HepG2 (cell line): ENCODE measurements around the gene LRP5. TPM values are rescaled to one million over a fixed set of nuclear protein-coding genes. Genes with fewer than 3 reads are reported as not detected.
A peak's percentile ranks its signal among the peaks of the same experiment; 100 is the strongest.

ENCODE experiments used
- AGO2 ChIP-seq: fragments of 200-400 bp; formaldehyde crosslinking; optimal IDR thresholded peaks from 2 replicates; pipeline ENCODE3; 2017; ENCODE audit warnings: mild to moderate bottlenecking, low read depth, low read length, moderate library complexity
- EED ChIP-seq: sonication (generic); formaldehyde crosslinking; IDR thresholded peaks from 2 replicates; pipeline ENCODE4 v1.5.0; 2020; ENCODE audit warnings: mild to moderate bottlenecking, missing genetic modification reagents
- ELF3 ChIP-seq: IDR thresholded peaks from 2 replicates; pipeline ENCODE4 v1.6.1; 2016; ENCODE audit warnings: missing genetic modification reagents, missing compliant biosample characterization
- GMEB1 ChIP-seq: sonication (generic); formaldehyde crosslinking; IDR thresholded peaks from 2 replicates; pipeline ENCODE4 v1.5.1; 2020; ENCODE audit warnings: missing genetic modification reagents, mild to moderate bottlenecking, borderline replicate concordance
- PAXIP1 ChIP-seq: sonication (generic); formaldehyde crosslinking; conservative IDR thresholded peaks from 2 replicates; pipeline ENCODE4 v1.4.0; 2020; ENCODE audit warnings: mild to moderate bottlenecking, missing genetic modification reagents, moderate library complexity
- PHF8 ChIP-seq: sonication (generic); formaldehyde crosslinking; IDR thresholded peaks from 2 replicates; pipeline ENCODE4 v1.5.0; 2020; ENCODE audit warnings: missing genetic modification reagents
- PLRG1 ChIP-seq: fragments of 450-650 bp; conservative IDR thresholded peaks from 2 replicates; pipeline ENCODE4 v1.6.1; 2016
- SCMH1 ChIP-seq: sonication (generic); formaldehyde crosslinking; IDR thresholded peaks from 2 replicates; pipeline ENCODE4 v1.9.0; 2021; ENCODE audit warnings: missing genetic modification reagents, mild to moderate bottlenecking, borderline replicate concordance
- TBL1XR1 ChIP-seq: fragments of 150-350 bp; IDR thresholded peaks from 2 replicates; pipeline ENCODE4 v1.6.1; 2014; ENCODE audit warnings: borderline replicate concordance, low read length; ENCODE audit not compliant: partially characterized antibody
- TCF12 ChIP-seq, 2 experiments: fragments of 450-650 bp in 1 of 2; sonication (generic) in 1 of 2; formaldehyde crosslinking in 1 of 2; IDR thresholded peaks; 2 replicates each; pipeline versions ENCODE4 v1.6.1 to v1.8.0; 2017 to 2022; ENCODE audit warnings: antibody characterized with exemption in 1 of 2, mild to moderate bottlenecking in 1 of 2, missing genetic modification reagents in 1 of 2, moderate library complexity in 1 of 2
- ZNF414 ChIP-seq: sonication (generic); formaldehyde crosslinking; IDR thresholded peaks from 2 replicates; pipeline ENCODE4 v1.5.0; 2020; ENCODE audit warnings: missing genetic modification reagents
- ZSCAN21 ChIP-seq: sonication (generic); formaldehyde crosslinking; IDR thresholded peaks from 2 replicates; pipeline ENCODE4 v1.8.0; 2022; ENCODE audit warnings: mild to moderate bottlenecking, missing genetic modification reagents, moderate library complexity, borderline replicate concordance
- polyA plus RNA-seq, 8 experiments: library from polyadenylated mRNA; depleted of rRNA in 3 of 8; stranded (reverse) in 7 of 8; unstranded in 1 of 8; fragments of >200 nt; fragmentation: Illumina TruSeq in 4 of 8; extraction: Trizol in 4 of 8; gene quantifications; 2 replicates each; pipeline versions ENCODE4 v1.2.1 to v1.2.3, GENCODE V29; 2011 to 2016; ENCODE audit warnings: low read depth in 4 of 8, missing spikeins in 1 of 8, mixed read lengths in 1 of 8; ENCODE audit not compliant: insufficient read depth in 1 of 8
- total RNA-seq, 5 experiments: library from RNA; depleted of rRNA; stranded (reverse); fragments of >200 nt; fragmentation: Illumina TruSeq; extraction: Trizol; gene quantifications; 2 replicates each; pipeline ENCODE4 v1.2.3, GENCODE V29; 2016; ENCODE audit warnings: low read depth in 1 of 5

LRP5 gene
- total and polyA plus RNA-seq, 2 of the 13 experiments (the other 11 are each of a cell fraction or from before 2014, with no cell fraction given) = 40.4 to 64.0 TPM

- TF ChIP-seq TCF12 (IDR thresholded peaks at IDR 0.05) = no peak
- TF ChIP-seq TCF12 (CRISPR knock-in tag; IDR thresholded peaks at IDR 0.05) = peak; percentile 45; the same call in 1 of the 2 replicates
- peak; percentile 71 for TF ChIP-seq AGO2
- peak; percentile 48 for TF ChIP-seq ELF3 (CRISPR knock-in tag)
- no peak for TF ChIP-seq SCMH1 (CRISPR knock-in tag)
- no peak; the same call in 1 of the 2 replicates for TF ChIP-seq EED
- TF ChIP-seq ZNF414 (CRISPR knock-in tag) = peak; percentile 69; the same call in 1 of the 2 replicates
- TF ChIP-seq TBL1XR1 = peak; percentile 10
- peak; percentile 76 for TF ChIP-seq PHF8 (CRISPR knock-in tag)
- TF ChIP-seq PLRG1 = no peak
- peak; percentile 81; the same call in 1 of the 2 replicates for TF ChIP-seq ZSCAN21 (CRISPR knock-in tag)
- peak; percentile 46; the same call in 1 of the 2 replicates for TF ChIP-seq PAXIP1 (CRISPR knock-in tag)
- peak; percentile 54; the same call in 1 of the 2 replicates for TF ChIP-seq GMEB1
Observed at GRCh38 chr11:68271781-68272608, 40.4 kb upstream of the LRP5 start, which contains the start of gene C11orf24 (continued).
